HG02759 (cell line): ENCODE results near the gene KRTAP10-3.
"Not testable (repeated sequence)": the region's sequence is repeated elsewhere in the genome, so short reads cannot be mapped to it uniquely, and the experiment has no call there.

Experiments used
- ATAC-seq: cut with Tn5 transposase; IDR thresholded peaks from one replicate; pipeline ENCODE4 v1.9.1; 2021; ENCODE audit warnings: mild to moderate bottlenecking, moderate library complexity; ENCODE audit not compliant: unreplicated experiment

The KRTAP10-3 gene

GRCh38 chr21:44590897-44591800 lies 32.6 kb upstream of the KRTAP10-3 start:
- ATAC-seq: not testable (repeated sequence)

GRCh38 chr21:44590311-44590721 lies 31.7 kb upstream of the KRTAP10-3 start:
- no peak for ATAC-seq

- no peak for ATAC-seq
Measured at GRCh38 chr21:44589586-44590305, 31.2 kb upstream of the KRTAP10-3 start.

GRCh38 chr21:44589094-44589493 lies 30.5 kb upstream of the KRTAP10-3 start:
- ATAC-seq: no peak

GRCh38 chr21:44585892-44586291 lies 27.3 kb upstream of the KRTAP10-3 start:
- ATAC-seq: no peak

GRCh38 chr21:44583800-44584147 lies 25.2 kb upstream of the KRTAP10-3 start:
- ATAC-seq: no peak

- no peak for ATAC-seq
Measured at GRCh38 chr21:44583089-44583799, 24.6 kb upstream of the KRTAP10-3 start.

GRCh38 chr21:44582055-44582454 lies 23.5 kb upstream of the KRTAP10-3 start:
- no peak for ATAC-seq

GRCh38 chr21:44581158-44581557 lies 22.6 kb upstream of the KRTAP10-3 start:
- ATAC-seq: no peak

- ATAC-seq: not testable (repeated sequence)
Measured at GRCh38 chr21:44580231-44580821, 21.7 kb upstream of the KRTAP10-3 start, which contains the start of gene KRTAP10-5. TSS of gene KRTAP10-5 (minus strand) at chr21:44580604. CDS start at chr21:44580578, 26 bp downstream.

GRCh38 chr21:44579833-44580144 lies 21.2 kb upstream of the KRTAP10-3 start:
- no peak for ATAC-seq

GRCh38 chr21:44579056-44579832 lies 20.6 kb upstream of the KRTAP10-3 start:
- ATAC-seq: no peak

GRCh38 chr21:44578371-44579055 lies 19.9 kb upstream of the KRTAP10-3 start:
- no peak for ATAC-seq

GRCh38 chr21:44576025-44576420 lies 17.4 kb upstream of the KRTAP10-3 start:
- ATAC-seq: no peak

GRCh38 chr21:44575307-44576024 lies 16.9 kb upstream of the KRTAP10-3 start:
- ATAC-seq: no peak

GRCh38 chr21:44574457-44575306 lies 16.1 kb upstream of the KRTAP10-3 start:
- ATAC-seq: no peak

- not testable (repeated sequence) for ATAC-seq
Measured at GRCh38 chr21:44573630-44574456, 15.2 kb upstream of the KRTAP10-3 start, which contains the start of gene KRTAP10-4. TSS of gene KRTAP10-4 (plus strand) at chr21:44573729. CDS start at chr21:44573759, 30 bp downstream.
